SK-N-MC (cell line): ENCODE data around the gene PRKAR1B.

Experiments used
- EZH2 ChIP-seq: fragments of 200-600 bp; sonication (generic); IDR thresholded peaks from one replicate; pipeline ENCODE4 v1.6.1; 2017; ENCODE audit warnings: antibody characterized with exemption
- POLR2AphosphoS5 ChIP-seq: IDR thresholded peaks from 2 replicates; pipeline ENCODE4 v1.6.1; 2012; ENCODE audit warnings: mild to moderate bottlenecking, low read depth, low read length, borderline replicate concordance

GRCh38 chr7:755413-755805 lies 28.3 kb upstream of the PRKAR1B start:
- TF ChIP-seq POLR2AphosphoS5, result no peak
- no peak for TF ChIP-seq EZH2
